ENCODE data around the gene NRXN3.

The NRXN3 gene

GRCh38 chr14:79331830-79332229 lies 1161.7 kb downstream of the NRXN3 start:
- no peak for DNase-seq

GRCh38 chr14:79332504-79333197 lies 1162.5 kb downstream of the NRXN3 start:
- DNase-seq, result no peak

- no peak for DNase-seq
These were observed 1163.0 kb downstream of the NRXN3 start for GRCh38 chr14:79333198-79333546.

- DNase-seq, result no peak
These were observed 1164.1 kb downstream of the NRXN3 start for GRCh38 chr14:79334272-79334671.

- DNase-seq, result no peak
These were observed 1167.6 kb downstream of the NRXN3 start for GRCh38 chr14:79337761-79338160.

GRCh38 chr14:79342942-79343341 lies 1172.8 kb downstream of the NRXN3 start:
- no peak for DNase-seq

GRCh38 chr14:79351011-79351410 lies 1180.8 kb downstream of the NRXN3 start:
- DNase-seq, result no peak

GRCh38 chr14:79352076-79352630 lies 1182.0 kb downstream of the NRXN3 start:
- DNase-seq, result no peak

- no peak for DNase-seq
These were observed 1184.2 kb downstream of the NRXN3 start for GRCh38 chr14:79354336-79354735.

- no peak for DNase-seq
These were observed 1185.9 kb downstream of the NRXN3 start for GRCh38 chr14:79356040-79356439.

GRCh38 chr14:79357307-79357706 lies 1187.1 kb downstream of the NRXN3 start:
- DNase-seq, result no peak

GRCh38 chr14:79363291-79363690 lies 1193.1 kb downstream of the NRXN3 start:
- no peak for DNase-seq

- DNase-seq, result no peak
These were observed 1199.5 kb downstream of the NRXN3 start for GRCh38 chr14:79369359-79370332.

GRCh38 chr14:79370969-79371368 lies 1200.8 kb downstream of the NRXN3 start:
- DNase-seq, result no peak

- no peak for DNase-seq
These were observed 1203.3 kb downstream of the NRXN3 start for GRCh38 chr14:79373451-79373850.

- no peak for DNase-seq
These were observed 1205.2 kb downstream of the NRXN3 start for GRCh38 chr14:79375356-79375755.

GRCh38 chr14:79376557-79376956 lies 1206.4 kb downstream of the NRXN3 start:
- no peak for DNase-seq

GRCh38 chr14:79378020-79378419 lies 1207.8 kb downstream of the NRXN3 start:
- DNase-seq, result no peak

- no peak for DNase-seq
These were observed 1209.1 kb downstream of the NRXN3 start for GRCh38 chr14:79379266-79379665.

- no peak for DNase-seq
These were observed 1212.9 kb downstream of the NRXN3 start for GRCh38 chr14:79383031-79383430.

- no peak for DNase-seq
These were observed 1213.3 kb downstream of the NRXN3 start for GRCh38 chr14:79383475-79383874.

GRCh38 chr14:79395061-79395460 lies 1224.9 kb downstream of the NRXN3 start:
- DNase-seq, result no peak

GRCh38 chr14:79404874-79405511 lies 1234.8 kb downstream of the NRXN3 start:
- no peak for DNase-seq

Measured in suppressor macrophage treated with lipopolysaccharide for 1 hour (primary cell).